Panc1 (cell line): ENCODE results near the gene GALNTL6.

Experiments
- CTCF ChIP-seq: fragments of 450-650 bp; IDR thresholded peaks from 2 replicates; pipeline ENCODE4 v1.5.1; 2017; ENCODE audit warnings: mild to moderate bottlenecking
- SIN3A ChIP-seq: IDR thresholded peaks from 2 replicates; pipeline ENCODE4 v1.6.1; 2012; ENCODE audit warnings: low read depth, mild to moderate bottlenecking, low read length, moderate library complexity, borderline replicate concordance; ENCODE audit not compliant: insufficient read depth

GRCh38 chr4:172344308-172344938 is 531.2 kb downstream of the GALNTL6 start:
- TF ChIP-seq CTCF, result no peak
- no peak for TF ChIP-seq SIN3A
